ENCODE measurements around the gene PTGDR2. TPM values are rescaled to one million over a fixed set of nuclear protein-coding genes. Genes with fewer than 3 reads are reported as not detected.
A peak's percentile ranks its signal among the peaks of the same experiment; 100 is the strongest.

Gene PTGDR2
- total RNA-seq, 1 donor from 2014 or later = not detected

GRCh38 chr11:60851327-60852104 lies 4.2 kb downstream of the PTGDR2 start:
- H3K4me3 ChIP-seq (ENCODE audit: insufficient read depth, low read depth, low read length) = no peak overlapping the region
- H3K27me3 ChIP-seq (ENCODE audit: insufficient read depth, low read length) = no peaks in the 10 kb centered on the region
- H3K27ac Mint-ChIP-seq (ENCODE audit: unreplicated experiment) = no peak overlapping the region
- H3K9ac ChIP-seq (ENCODE audit: low read length) = no peak overlapping the region
- H3K9me3 Mint-ChIP-seq (ENCODE audit: unreplicated experiment) = no peaks in the 10 kb centered on the region
- H3K9me3 ChIP-seq (ENCODE audit: insufficient read depth, low read depth, low read length) = no peaks in the 10 kb centered on the region
- no peak overlapping the region for H2AFZ ChIP-seq (ENCODE audit: low read depth, low read length)
- H3K4me1 Mint-ChIP-seq (ENCODE audit: low read depth, unreplicated experiment) = peaks cover 3% of the 10 kb centered on the region
- TF ChIP-seq EZH2 (IDR thresholded peaks at IDR 0.05; ENCODE audit: insufficient read depth, low read length) = no peak
- no peak for TF ChIP-seq CTCF (IDR thresholded peaks at IDR 0.05; ENCODE audit: insufficient read depth, low read depth, low read length)
- H3K4me3 Mint-ChIP-seq (ENCODE audit: unreplicated experiment) = no peak overlapping the region
- H3K36me3 Mint-ChIP-seq (ENCODE audit: low read depth, unreplicated experiment) = peaks cover 24% of the 10 kb centered on the region
- no peak overlapping the region for H3K4me2 ChIP-seq (ENCODE audit: low read length)
- no peak overlapping the region for H3K27ac ChIP-seq (ENCODE audit: low read depth, low read length)
- peaks cover 3% of the 10 kb centered on the region for H3K79me2 ChIP-seq (ENCODE audit: insufficient read depth, low read length)
- no peak for DNase-seq (ENCODE audit: low read depth)
- peaks cover 4% of the 10 kb centered on the region for H3K27me3 Mint-ChIP-seq (ENCODE audit: low read depth, unreplicated experiment)
- H3K36me3 ChIP-seq (ENCODE audit: insufficient read depth, low read length) = peaks cover 8% of the 10 kb centered on the region
- FAIRE-seq = no peak
- H4K20me1 ChIP-seq (ENCODE audit: insufficient read depth, low read length) = peaks cover 9% of the 10 kb centered on the region
- H3K4me1 ChIP-seq (ENCODE audit: insufficient read depth, low read length) = no peaks in the 10 kb centered on the region

- FAIRE-seq = no peak
- H3K79me2 ChIP-seq (ENCODE audit: insufficient read depth, low read length) = peaks cover 17% of the 10 kb centered on the region
- Mint-ChIP-seq H3K27ac (ENCODE audit: unreplicated experiment) (peak overlapping the region; percentile 41), H3K27me3 (ENCODE audit: low read depth, unreplicated experiment) (peaks cover 4% of the 10 kb centered on the region), H3K36me3 (ENCODE audit: low read depth, unreplicated experiment) (peaks cover 26% of the 10 kb centered on the region), H3K4me1 (ENCODE audit: low read depth, unreplicated experiment) (peaks cover 5% of the 10 kb centered on the region), H3K9me3 (ENCODE audit: unreplicated experiment) (no peaks in the 10 kb centered on the region), H3K4me3 (ENCODE audit: unreplicated experiment) (no peak overlapping the region)
- no peak overlapping the region for H2AFZ ChIP-seq (ENCODE audit: low read depth, low read length)
- TF ChIP-seq CTCF (IDR thresholded peaks at IDR 0.05; ENCODE audit: insufficient read depth, low read depth, low read length) = no peak
- no peak for TF ChIP-seq EZH2 (IDR thresholded peaks at IDR 0.05; ENCODE audit: insufficient read depth, low read length)
- no peaks in the 10 kb centered on the region for H3K9me3 ChIP-seq (ENCODE audit: insufficient read depth, low read depth, low read length)
- H3K4me2 ChIP-seq (ENCODE audit: low read length) = no peak overlapping the region
- H3K36me3 ChIP-seq (ENCODE audit: insufficient read depth, low read length) = peaks cover 8% of the 10 kb centered on the region
- peaks cover 22% of the 10 kb centered on the region for H4K20me1 ChIP-seq (ENCODE audit: insufficient read depth, low read length)
- H3K4me1 ChIP-seq (ENCODE audit: insufficient read depth, low read length) = no peaks in the 10 kb centered on the region
- H3K4me3 ChIP-seq (ENCODE audit: insufficient read depth, low read depth, low read length) = no peak overlapping the region
- H3K27me3 ChIP-seq (ENCODE audit: insufficient read depth, low read length) = no peaks in the 10 kb centered on the region
- H3K9ac ChIP-seq (ENCODE audit: low read length) = no peak overlapping the region
- no peak overlapping the region for H3K27ac ChIP-seq (ENCODE audit: low read depth, low read length)
- no peak for DNase-seq (ENCODE audit: low read depth)
Measured at GRCh38 chr11:60849641-60850520, 5.9 kb downstream of the PTGDR2 start.
